SK-N-SH (cell line): ENCODE measurements around the gene TASOR2.

Experiments
- EZH2phosphoT487 ChIP-seq: fragments of 200-600 bp; sonication (generic); IDR thresholded peaks from 2 replicates; pipeline ENCODE4 v1.6.1; 2017; ENCODE audit warnings: low read depth, mixed run types, mild to moderate bottlenecking, antibody characterized with exemption, moderate library complexity, borderline replicate concordance
- POLR2AphosphoS5 ChIP-seq: IDR thresholded peaks from 2 replicates; pipeline ENCODE4 v1.6.1; 2012; ENCODE audit warnings: low read depth, low read length
- TAF1 ChIP-seq: IDR thresholded peaks from 2 replicates; pipeline ENCODE4 v1.6.1; 2012; ENCODE audit warnings: low read depth, mild to moderate bottlenecking, low read length, moderate library complexity, borderline replicate concordance
- YY1 ChIP-seq: IDR thresholded peaks from 2 replicates; pipeline ENCODE4 v1.4.0; 2012; ENCODE audit warnings: low read depth, mild to moderate bottlenecking
- TF ChIP-seq, protein P1 (sequence below): fragments of 200-600 bp; sonication (generic); IDR thresholded peaks from 2 replicates; pipeline ENCODE4 v1.6.1; 2017; ENCODE audit warnings: antibody characterized with exemption, mild to moderate bottlenecking, moderate library complexity

DNA sequence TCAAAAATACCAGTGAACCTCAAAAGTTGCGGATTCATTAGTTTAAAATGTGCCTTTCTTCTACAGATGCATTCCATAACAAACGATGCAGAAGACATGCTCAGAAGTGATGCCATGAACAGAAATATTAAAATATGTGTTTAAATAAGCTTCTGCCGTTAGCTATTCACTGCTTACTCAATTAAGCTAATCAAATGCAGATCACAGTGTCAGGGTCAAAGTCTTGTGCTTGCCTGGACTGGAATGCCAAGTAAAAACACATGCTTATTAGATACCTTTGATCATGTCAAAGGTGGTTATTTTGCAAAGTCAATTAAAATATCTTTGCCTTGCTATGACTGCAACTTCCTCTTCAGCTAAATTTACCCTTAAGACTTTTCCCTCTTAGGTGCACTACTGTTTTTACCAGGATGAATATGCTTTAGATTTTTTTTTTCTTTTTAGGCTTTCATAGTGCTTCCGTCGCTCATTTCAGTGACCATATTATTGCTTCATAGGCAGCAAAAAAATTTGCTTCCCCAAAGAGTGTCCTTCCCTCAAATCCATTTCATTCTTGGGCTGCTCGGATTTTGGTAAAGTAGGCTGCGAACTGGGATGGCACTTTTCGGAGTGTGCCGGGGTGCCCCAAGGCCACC, 19.1 kb upstream of the TASOR2 start:
- no peak for TF ChIP-seq TAF1
- no peak for TF ChIP-seq YY1
- no peak for TF ChIP-seq EZH2phosphoT487
- TF ChIP-seq, protein P1, sequence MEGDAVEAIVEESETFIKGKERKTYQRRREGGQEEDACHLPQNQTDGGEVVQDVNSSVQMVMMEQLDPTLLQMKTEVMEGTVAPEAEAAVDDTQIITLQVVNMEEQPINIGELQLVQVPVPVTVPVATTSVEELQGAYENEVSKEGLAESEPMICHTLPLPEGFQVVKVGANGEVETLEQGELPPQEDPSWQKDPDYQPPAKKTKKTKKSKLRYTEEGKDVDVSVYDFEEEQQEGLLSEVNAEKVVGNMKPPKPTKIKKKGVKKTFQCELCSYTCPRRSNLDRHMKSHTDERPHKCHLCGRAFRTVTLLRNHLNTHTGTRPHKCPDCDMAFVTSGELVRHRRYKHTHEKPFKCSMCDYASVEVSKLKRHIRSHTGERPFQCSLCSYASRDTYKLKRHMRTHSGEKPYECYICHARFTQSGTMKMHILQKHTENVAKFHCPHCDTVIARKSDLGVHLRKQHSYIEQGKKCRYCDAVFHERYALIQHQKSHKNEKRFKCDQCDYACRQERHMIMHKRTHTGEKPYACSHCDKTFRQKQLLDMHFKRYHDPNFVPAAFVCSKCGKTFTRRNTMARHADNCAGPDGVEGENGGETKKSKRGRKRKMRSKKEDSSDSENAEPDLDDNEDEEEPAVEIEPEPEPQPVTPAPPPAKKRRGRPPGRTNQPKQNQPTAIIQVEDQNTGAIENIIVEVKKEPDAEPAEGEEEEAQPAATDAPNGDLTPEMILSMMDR, result no peak
- TF ChIP-seq POLR2AphosphoS5, result no peak
